A549 (cell line): Measurements from ENCODE around the gene AK1. TPM values are rescaled to one million over a fixed set of nuclear protein-coding genes. Genes with fewer than 3 reads are reported as not detected.

Experiments used
- ATAC-seq, 2 experiments: fragments of 200-7000 bp in 1 of 2; fragments of >200 bp in 1 of 2; cut with Nextera tagmentation in 1 of 2; cut with Tn5 transposase in 1 of 2; 3 replicates each; pipeline versions ENCODE4 v1.8.0 to v1.9.1; 2018 to 2020; ENCODE audit warnings: mild to moderate bottlenecking in 1 of 2, moderate library complexity in 1 of 2
- CTCF ChIA-PET: fragments of 300-600 bp; sonication (Branson Sonifier 250); formaldehyde crosslinking; extraction: SDS; loops from one replicate; lab custom pipeline; 2021; ENCODE audit warnings: antibody characterized with exemption, inconsistent platforms; lab: Yijun Ruan, JAX
- POLR2A ChIA-PET: fragments of 350-600 bp; formaldehyde crosslinking; extraction: SDS; loops from one replicate; lab custom pipeline; 2021; ENCODE audit warnings: antibody characterized with exemption, inconsistent platforms; lab: Yijun Ruan, JAX
- DNase-seq, 2 experiments: peaks; one replicate each; pipeline versions ENCODE4 v3.0.0 to v3.0.0-alpha.2; 2011 to 2016; ENCODE audit warnings: low read depth in 1 of 2, low spot score in 1 of 2
- FAIRE-seq: peaks from 2 replicates; lab custom pipeline; 2011; peaks lifted over from hg19 to GRCh38; lab: Jason Lieb, UNC
- H3K27ac ChIP-seq, 2 experiments: fragments of >200 bp; sonication (Bioruptor Twin); formaldehyde crosslinking; 3 replicates each; pipeline ENCODE4 v1.5.1; 2016 to 2017
- H3K4me1 ChIP-seq: fragments of >200 bp; sonication (Bioruptor Twin); formaldehyde crosslinking; 3 replicates; pipeline ENCODE4 v1.6.1; 2016
- H3K4me2 ChIP-seq: fragments of >200 bp; sonication (Bioruptor Twin); formaldehyde crosslinking; 3 replicates; pipeline ENCODE4 v1.6.1; 2016
- H3K4me3 ChIP-seq: fragments of >200 bp; sonication (Bioruptor Twin); formaldehyde crosslinking; 3 replicates; pipeline ENCODE4 v1.5.1; 2016
- H3K9me3 ChIP-seq: fragments of >200 bp; sonication (Bioruptor Twin); formaldehyde crosslinking; 3 replicates; pipeline ENCODE4 v1.6.1; 2016
- CBX8 ChIP-seq: fragments of 200-600 bp; sonication (generic); IDR thresholded peaks from 2 replicates; pipeline ENCODE4 v1.6.1; 2016
- CHD2 ChIP-seq: fragments of 150-350 bp; IDR thresholded peaks from 2 replicates; pipeline ENCODE4 v1.6.1; 2014; ENCODE audit warnings: low read length; ENCODE audit not compliant: partially characterized antibody
- CHD4 ChIP-seq: fragments of 200-600 bp; sonication (generic); IDR thresholded peaks from 2 replicates; pipeline ENCODE4 v1.6.1; 2016; ENCODE audit warnings: antibody characterized with exemption, mild to moderate bottlenecking, borderline replicate concordance
- EHF ChIP-seq: fragments of 250-450 bp; sonication (Bioruptor Pico); IDR thresholded peaks from 2 replicates; pipeline ENCODE4 v1.5.0; 2020; ENCODE audit warnings: mild to moderate bottlenecking
- ESRRA ChIP-seq: fragments of 150-350 bp; IDR thresholded peaks from 2 replicates; pipeline ENCODE4 v1.6.1; 2014; ENCODE audit warnings: mild to moderate bottlenecking, low read length, borderline replicate concordance
- GATA3 ChIP-seq: IDR thresholded peaks from 2 replicates; pipeline ENCODE4 v1.6.1; 2012; ENCODE audit warnings: borderline replicate concordance
- HEYL ChIP-seq: fragments of 250-450 bp; sonication (Bioruptor Pico); IDR thresholded peaks from 2 replicates; pipeline ENCODE4 v1.8.0; 2021; ENCODE audit warnings: mild to moderate bottlenecking, moderate library complexity
- HOXA7 ChIP-seq: fragments of 250-450 bp; sonication (Bioruptor Pico); IDR thresholded peaks from 2 replicates; pipeline ENCODE4 v1.5.0; 2020; ENCODE audit warnings: mild to moderate bottlenecking, moderate library complexity
- KDM1A ChIP-seq: fragments of 200-600 bp; sonication (generic); IDR thresholded peaks from 2 replicates; pipeline ENCODE4 v1.6.1; 2016; ENCODE audit warnings: low read depth, mild to moderate bottlenecking
- MAFK ChIP-seq: fragments of 450-650 bp; IDR thresholded peaks from 2 replicates; pipeline ENCODE4 v1.6.1; 2014; ENCODE audit not compliant: partially characterized antibody
- MYC ChIP-seq: IDR thresholded peaks from 2 replicates; pipeline ENCODE4 v1.6.1; 2012; ENCODE audit warnings: mild to moderate bottlenecking, inconsistent platforms, low read length, improper control_type of control experiment, borderline replicate concordance
- NPAS2 ChIP-seq: fragments of 250-450 bp; sonication (Bioruptor Pico); IDR thresholded peaks from 2 replicates; pipeline ENCODE4 v1.8.0; 2022; ENCODE audit warnings: mild to moderate bottlenecking, moderate library complexity, borderline replicate concordance
- PBX3 ChIP-seq: IDR thresholded peaks from 2 replicates; pipeline ENCODE4 v1.6.1; 2012
- PHF8 ChIP-seq: fragments of 200-600 bp; sonication (generic); IDR thresholded peaks from 2 replicates; pipeline ENCODE4 v1.6.1; 2016; ENCODE audit warnings: low read depth, mild to moderate bottlenecking, antibody characterized with exemption, moderate library complexity, borderline replicate concordance
- POLR2A ChIP-seq: IDR thresholded peaks from 2 replicates; pipeline ENCODE4 v1.6.1; 2012; ENCODE audit warnings: mild to moderate bottlenecking, low read length
- POLR2AphosphoS2 ChIP-seq: conservative IDR thresholded peaks from 2 replicates; pipeline ENCODE4 v1.6.1; 2012; ENCODE audit warnings: low read length, improper control_type of control experiment, inconsistent platforms
- RAD21 ChIP-seq, 2 experiments: fragments of >200 bp in 1 of 2; sonication (Bioruptor Twin) in 1 of 2; formaldehyde crosslinking in 1 of 2; IDR thresholded peaks in 1 of 2; conservative IDR thresholded peaks in 1 of 2; 2 replicates in 1 of 2; 3 replicates in 1 of 2; pipeline ENCODE4 v1.6.1; 2012 to 2018; ENCODE audit warnings: inconsistent platforms in 1 of 2
- RARB ChIP-seq: fragments of 250-450 bp; sonication (Bioruptor Pico); IDR thresholded peaks from 2 replicates; pipeline ENCODE4 v1.8.0; 2021; ENCODE audit warnings: mild to moderate bottlenecking, moderate library complexity
- RCOR1 ChIP-seq: fragments of 150-350 bp; IDR thresholded peaks from 2 replicates; pipeline ENCODE4 v1.6.1; 2014; ENCODE audit warnings: antibody characterized with exemption, low read length, low read depth
- RFX5 ChIP-seq: fragments of 450-650 bp; IDR thresholded peaks from 2 replicates; pipeline ENCODE4 v1.7.1; 2014; ENCODE audit warnings: antibody characterized with exemption, mild to moderate bottlenecking, moderate library complexity
- SMC3 ChIP-seq: fragments of >200 bp; sonication (Bioruptor Twin); formaldehyde crosslinking; IDR thresholded peaks from 3 replicates; pipeline ENCODE4 v1.6.1; 2018; ENCODE audit warnings: inconsistent platforms
- TFCP2L1 ChIP-seq: fragments of 250-450 bp; sonication (Bioruptor Pico); IDR thresholded peaks from 2 replicates; pipeline ENCODE4 v1.5.0; 2021; ENCODE audit warnings: mild to moderate bottlenecking
- USF2 ChIP-seq: fragments of 450-650 bp; IDR thresholded peaks from 2 replicates; pipeline ENCODE4 v1.6.1; 2014; ENCODE audit warnings: antibody characterized with exemption
- ZFP36 ChIP-seq: fragments of 450-650 bp; IDR thresholded peaks from 2 replicates; pipeline ENCODE4 v1.6.1; 2014; ENCODE audit warnings: borderline replicate concordance; ENCODE audit not compliant: partially characterized antibody
- ZSCAN20 ChIP-seq: fragments of 250-450 bp; sonication (Bioruptor Pico); IDR thresholded peaks from 2 replicates; pipeline ENCODE4 v1.8.0; 2022; ENCODE audit warnings: mild to moderate bottlenecking, moderate library complexity
- WGBS: methylation state at CpG from one replicate; pipeline ENCODE4 v1.1.6; 2017; ENCODE audit errors: missing lambda C conversion rate; 5-methylcytosine and 5-hydroxymethylcytosine counted together
- polyA plus RNA-seq, 4 experiments: library from polyadenylated mRNA; depleted of rRNA in 3 of 4; stranded (reverse); fragments of >200 nt; fragmentation: RNase III in 1 of 4; extraction: RNeasy Plus Mini Kit Qiagen cat#74134 plus additional on column Dnase treatment in 1 of 4; gene quantifications; 2 replicates in 3 of 4; 3 replicates in 1 of 4; pipeline ENCODE4 v1.2.3, GENCODE V29; 2011 to 2017
- TF ChIP-seq, protein P1 (sequence below): IDR thresholded peaks from 2 replicates; pipeline ENCODE4 v1.6.1; 2012; ENCODE audit warnings: low read depth, borderline replicate concordance
- TF ChIP-seq, protein P2 (sequence below): fragments of >200 bp; sonication (Bioruptor Twin); formaldehyde crosslinking; IDR thresholded peaks from 3 replicates; pipeline ENCODE4 v1.6.1; 2016
- TF ChIP-seq, protein P3 (sequence below): fragments of 250-450 bp; sonication (Bioruptor Pico); IDR thresholded peaks from 2 replicates; pipeline ENCODE4 v1.5.0; 2021; ENCODE audit warnings: mild to moderate bottlenecking, moderate library complexity, borderline replicate concordance
- TF ChIP-seq, protein P4 (sequence below): fragments of >200 bp; sonication (Bioruptor Twin); formaldehyde crosslinking; IDR thresholded peaks from 3 replicates; pipeline ENCODE4 v1.5.1; 2016

Gene AK1
- polyA plus RNA-seq, 2 of the 4 experiments (the other 2 are of a cell fraction) = 30.0 to 31.9 TPM

- H3K4me1 ChIP-seq = no peaks in the 10 kb centered on the region; the same call in 2 of the 3 replicates
- peaks cover under 1% of the 10 kb centered on the region; the same call in 2 of the 3 replicates for H3K9me3 ChIP-seq
- no peak for FAIRE-seq
- ATAC-seq = no peak
- POLR2A ChIA-PET = interaction anchor here (0.6 kb wide), 1 partner anchor 62 kb away, joined by 3 read pairs; the partner anchor contains the start of gene ST6GALNAC4
- H3K4me2 ChIP-seq = no peak overlapping the region
- TF ChIP-seq POLR2AphosphoS2 (no peak), RCOR1 (no peak), RARB (no peak), TFCP2L1 (CRISPR knock-in tag) (no peak), MYC (no peak), RAD21 (conservative IDR thresholded peaks at IDR 0.05 in 1 of 2, IDR thresholded peaks at IDR 0.05 in 1 of 2) (no peak), CHD4 (no peak), MAFK (no peak), ESRRA (no peak), RFX5 (no peak), CHD2 (no peak), HOXA7 (CRISPR knock-in tag) (no peak)
- TF ChIP-seq, protein P1, sequence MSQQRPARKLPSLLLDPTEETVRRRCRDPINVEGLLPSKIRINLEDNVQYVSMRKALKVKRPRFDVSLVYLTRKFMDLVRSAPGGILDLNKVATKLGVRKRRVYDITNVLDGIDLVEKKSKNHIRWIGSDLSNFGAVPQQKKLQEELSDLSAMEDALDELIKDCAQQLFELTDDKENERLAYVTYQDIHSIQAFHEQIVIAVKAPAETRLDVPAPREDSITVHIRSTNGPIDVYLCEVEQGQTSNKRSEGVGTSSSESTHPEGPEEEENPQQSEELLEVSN = no peak
- TF ChIP-seq, protein P2, sequence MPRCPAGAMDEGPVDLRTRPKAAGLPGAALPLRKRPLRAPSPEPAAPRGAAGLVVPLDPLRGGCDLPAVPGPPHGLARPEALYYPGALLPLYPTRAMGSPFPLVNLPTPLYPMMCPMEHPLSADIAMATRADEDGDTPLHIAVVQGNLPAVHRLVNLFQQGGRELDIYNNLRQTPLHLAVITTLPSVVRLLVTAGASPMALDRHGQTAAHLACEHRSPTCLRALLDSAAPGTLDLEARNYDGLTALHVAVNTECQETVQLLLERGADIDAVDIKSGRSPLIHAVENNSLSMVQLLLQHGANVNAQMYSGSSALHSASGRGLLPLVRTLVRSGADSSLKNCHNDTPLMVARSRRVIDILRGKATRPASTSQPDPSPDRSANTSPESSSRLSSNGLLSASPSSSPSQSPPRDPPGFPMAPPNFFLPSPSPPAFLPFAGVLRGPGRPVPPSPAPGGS = no peak
- CTCF ChIA-PET = interaction anchor here (0.6 to 6.1 kb wide), 8 partner anchors 12 to 350 kb away, joined by 3 to 59 read pairs (median 3); partner anchors contain the start of genes CDK9 and TOR2A
- no peak overlapping the region for H3K27ac ChIP-seq
- DNase-seq = no peak
- H3K4me3 ChIP-seq = no peak overlapping the region
- 76% methylated on average over 11 of the region's 11 CpGs for whole genome bisulfite sequencing
Measured at GRCh38 chr9:127854960-127855359, 22.5 kb downstream of the AK1 start.

DNA sequence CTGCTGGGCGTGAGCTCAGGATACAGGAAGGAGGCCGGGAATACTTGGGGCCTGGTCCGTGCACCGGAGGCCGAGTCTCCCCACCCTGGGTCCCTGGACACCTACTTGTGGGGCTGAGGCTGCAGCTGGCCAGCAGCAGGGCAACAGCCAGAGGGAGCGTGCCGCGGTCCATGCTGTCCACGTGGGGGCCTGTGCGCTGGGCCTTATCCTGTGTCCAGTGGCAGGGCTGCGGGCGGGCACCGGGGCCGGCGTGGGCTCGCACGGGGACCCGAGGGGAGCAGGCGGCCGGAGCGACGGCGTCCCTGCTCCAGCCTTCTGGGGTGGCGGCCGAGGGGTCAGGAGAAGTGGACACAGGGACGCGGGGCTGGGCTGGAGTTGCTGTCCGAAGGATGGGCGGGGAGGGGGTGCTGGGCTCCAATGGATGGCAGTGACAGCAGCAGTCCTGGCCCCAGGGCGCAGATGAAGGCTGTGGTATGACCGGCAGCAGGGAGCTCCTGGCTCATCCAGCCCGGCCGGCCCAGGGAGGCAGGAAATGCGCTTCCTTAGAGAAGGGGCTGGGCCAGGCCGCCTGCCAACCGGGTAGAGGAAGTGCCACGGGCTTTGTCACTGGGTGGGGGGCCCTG lies 23.2 kb downstream of the AK1 start, which contains the start of gene ENG:
Gene ENG (minus strand): TSS at position 475 of the 623 bp plus-strand sequence. CDS start 303 bp downstream, at position 172.
- Histone ChIP-seq H3K4me3 (no peak within 1 kb of the TSS), H3K27ac (no peak within 1 kb of the TSS), H3K4me1 (no peaks in the 10 kb centered on the region; the same call in 2 of the 3 replicates), H3K4me2 (no peak within 1 kb of the TSS), H3K9me3 (peaks cover 7% of the 10 kb centered on the region)
- no peak for FAIRE-seq
- DNase-seq = no peak
- ATAC-seq = peak; percentile 15 to 46; a peak in 3 of 6 replicates
- WGBS = 84% methylated on average over 30 of the region's 37 CpGs
- POLR2A ChIA-PET = no interaction called here
- CTCF ChIA-PET = interaction anchor here (0.6 to 6.1 kb wide), 5 partner anchors 12 to 349 kb away, joined by 3 to 59 read pairs (median 3); no protein-coding TSS in a partner anchor
- TF ChIP-seq USF2 (no peak), KDM1A (no peak), PHF8 (no peak), MYC (no peak), EHF (CRISPR knock-in tag) (no peak), PBX3 (no peak), ZFP36 (no peak), ZSCAN20 (CRISPR knock-in tag) (no peak), NPAS2 (CRISPR knock-in tag) (no peak), POLR2A (no peak), SMC3 (no peak), MAFK (no peak), CBX8 (no peak), GATA3 (no peak), HEYL (no peak), RARB (no peak)
- TF ChIP-seq, protein P3, sequence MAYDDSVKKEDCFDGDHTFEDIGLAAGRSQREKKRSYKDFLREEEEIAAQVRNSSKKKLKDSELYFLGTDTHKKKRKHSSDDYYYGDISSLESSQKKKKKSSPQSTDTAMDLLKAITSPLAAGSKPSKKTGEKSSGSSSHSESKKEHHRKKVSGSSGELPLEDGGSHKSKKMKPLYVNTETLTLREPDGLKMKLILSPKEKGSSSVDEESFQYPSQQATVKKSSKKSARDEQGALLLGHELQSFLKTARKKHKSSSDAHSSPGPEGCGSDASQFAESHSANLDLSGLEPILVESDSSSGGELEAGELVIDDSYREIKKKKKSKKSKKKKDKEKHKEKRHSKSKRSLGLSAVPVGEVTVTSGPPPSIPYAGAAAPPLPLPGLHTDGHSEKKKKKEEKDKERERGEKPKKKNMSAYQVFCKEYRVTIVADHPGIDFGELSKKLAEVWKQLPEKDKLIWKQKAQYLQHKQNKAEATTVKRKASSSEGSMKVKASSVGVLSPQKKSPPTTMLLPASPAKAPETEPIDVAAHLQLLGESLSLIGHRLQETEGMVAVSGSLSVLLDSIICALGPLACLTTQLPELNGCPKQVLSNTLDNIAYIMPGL (CRISPR knock-in tag) = no peak
- TF ChIP-seq, protein P4, sequence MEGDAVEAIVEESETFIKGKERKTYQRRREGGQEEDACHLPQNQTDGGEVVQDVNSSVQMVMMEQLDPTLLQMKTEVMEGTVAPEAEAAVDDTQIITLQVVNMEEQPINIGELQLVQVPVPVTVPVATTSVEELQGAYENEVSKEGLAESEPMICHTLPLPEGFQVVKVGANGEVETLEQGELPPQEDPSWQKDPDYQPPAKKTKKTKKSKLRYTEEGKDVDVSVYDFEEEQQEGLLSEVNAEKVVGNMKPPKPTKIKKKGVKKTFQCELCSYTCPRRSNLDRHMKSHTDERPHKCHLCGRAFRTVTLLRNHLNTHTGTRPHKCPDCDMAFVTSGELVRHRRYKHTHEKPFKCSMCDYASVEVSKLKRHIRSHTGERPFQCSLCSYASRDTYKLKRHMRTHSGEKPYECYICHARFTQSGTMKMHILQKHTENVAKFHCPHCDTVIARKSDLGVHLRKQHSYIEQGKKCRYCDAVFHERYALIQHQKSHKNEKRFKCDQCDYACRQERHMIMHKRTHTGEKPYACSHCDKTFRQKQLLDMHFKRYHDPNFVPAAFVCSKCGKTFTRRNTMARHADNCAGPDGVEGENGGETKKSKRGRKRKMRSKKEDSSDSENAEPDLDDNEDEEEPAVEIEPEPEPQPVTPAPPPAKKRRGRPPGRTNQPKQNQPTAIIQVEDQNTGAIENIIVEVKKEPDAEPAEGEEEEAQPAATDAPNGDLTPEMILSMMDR = no peak
